GM12801 (cell line): ENCODE data around the gene ANO2.

Experiments used
- TF ChIP-seq, protein P1 (sequence below): IDR thresholded peaks from one replicate; pipeline ENCODE4 v1.5.1; 2011; ENCODE audit warnings: control low read depth; ENCODE audit not compliant: insufficient read length; ENCODE audit errors: extremely low read depth

Gene ANO2

DNA sequence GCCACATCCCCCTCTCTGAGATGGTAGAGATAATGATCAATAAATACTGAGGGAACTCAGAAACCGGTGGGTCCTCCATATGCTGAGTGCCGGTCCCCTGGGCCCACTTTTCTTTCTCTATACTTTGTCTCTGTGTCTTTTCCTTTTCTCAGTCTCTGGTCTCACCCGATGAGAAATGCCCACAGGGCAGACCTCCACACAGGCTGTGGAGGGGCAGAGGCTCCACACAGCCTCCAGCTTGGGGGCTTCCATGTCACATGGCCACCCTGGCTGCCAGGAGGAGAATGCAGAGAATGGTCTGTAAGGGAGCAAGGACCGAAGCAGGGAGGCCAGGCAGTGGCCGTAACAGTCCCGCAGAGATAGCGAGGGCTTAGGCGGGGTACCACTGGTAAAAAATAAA is 407.3 kb downstream of the ANO2 start:
- TF ChIP-seq, protein P1, sequence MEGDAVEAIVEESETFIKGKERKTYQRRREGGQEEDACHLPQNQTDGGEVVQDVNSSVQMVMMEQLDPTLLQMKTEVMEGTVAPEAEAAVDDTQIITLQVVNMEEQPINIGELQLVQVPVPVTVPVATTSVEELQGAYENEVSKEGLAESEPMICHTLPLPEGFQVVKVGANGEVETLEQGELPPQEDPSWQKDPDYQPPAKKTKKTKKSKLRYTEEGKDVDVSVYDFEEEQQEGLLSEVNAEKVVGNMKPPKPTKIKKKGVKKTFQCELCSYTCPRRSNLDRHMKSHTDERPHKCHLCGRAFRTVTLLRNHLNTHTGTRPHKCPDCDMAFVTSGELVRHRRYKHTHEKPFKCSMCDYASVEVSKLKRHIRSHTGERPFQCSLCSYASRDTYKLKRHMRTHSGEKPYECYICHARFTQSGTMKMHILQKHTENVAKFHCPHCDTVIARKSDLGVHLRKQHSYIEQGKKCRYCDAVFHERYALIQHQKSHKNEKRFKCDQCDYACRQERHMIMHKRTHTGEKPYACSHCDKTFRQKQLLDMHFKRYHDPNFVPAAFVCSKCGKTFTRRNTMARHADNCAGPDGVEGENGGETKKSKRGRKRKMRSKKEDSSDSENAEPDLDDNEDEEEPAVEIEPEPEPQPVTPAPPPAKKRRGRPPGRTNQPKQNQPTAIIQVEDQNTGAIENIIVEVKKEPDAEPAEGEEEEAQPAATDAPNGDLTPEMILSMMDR = no peak

DNA sequence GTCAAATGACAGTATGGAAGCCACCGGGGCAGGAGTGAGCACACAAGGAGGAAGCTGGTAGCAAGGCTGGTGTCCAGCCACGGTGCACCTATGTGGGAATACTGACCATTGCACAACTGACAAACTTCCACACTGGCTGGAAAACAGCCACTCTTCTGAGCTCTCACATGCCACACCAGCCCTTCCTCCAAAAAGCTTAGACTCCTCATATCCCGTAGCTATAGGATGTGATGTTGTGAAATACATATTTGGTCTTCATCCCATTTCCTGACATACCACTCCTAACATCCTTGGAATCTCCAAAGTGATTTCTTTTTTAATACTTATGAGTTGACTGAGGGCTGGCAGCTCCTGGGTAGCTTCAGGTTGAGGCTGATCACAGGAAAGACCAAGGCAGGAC is 409.5 kb downstream of the ANO2 start:
- TF ChIP-seq, protein P1 = no peak

DNA sequence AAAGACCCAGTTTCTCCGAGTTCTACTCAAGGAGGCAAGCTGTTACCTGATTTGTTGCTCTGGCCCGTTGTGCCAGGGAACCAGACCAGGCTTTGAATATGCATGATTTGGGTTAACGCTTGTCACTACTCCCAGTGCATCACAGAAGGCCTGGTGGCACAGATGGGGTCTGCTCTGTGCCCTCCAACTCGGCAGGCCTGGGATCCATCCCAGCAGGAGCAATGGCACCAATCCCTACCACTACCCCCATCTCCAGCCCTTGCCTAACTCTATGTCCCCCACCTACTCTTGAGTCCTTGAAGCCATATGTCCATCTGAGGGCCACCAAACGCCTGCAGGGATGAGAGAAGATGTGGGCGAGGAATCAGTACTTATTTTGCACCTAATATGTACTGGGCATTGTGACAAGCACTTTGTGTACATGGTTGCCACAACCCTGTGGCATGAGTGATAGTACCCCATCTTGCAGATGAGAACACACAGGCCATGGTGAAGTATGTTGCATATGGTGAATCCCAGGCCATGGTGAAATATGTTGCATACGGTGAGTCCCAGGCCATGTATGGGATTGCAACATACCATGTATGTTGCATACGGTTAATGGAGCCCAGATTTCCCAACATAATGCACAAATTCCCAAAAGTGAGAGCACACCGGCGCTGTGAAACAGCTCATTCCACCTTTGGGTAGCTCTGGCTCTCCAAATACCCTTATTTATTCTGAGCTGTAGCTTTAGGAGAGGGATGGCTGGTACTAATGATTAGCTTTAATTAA is 410.4 kb downstream of the ANO2 start:
- TF ChIP-seq, protein P1 = no peak

DNA sequence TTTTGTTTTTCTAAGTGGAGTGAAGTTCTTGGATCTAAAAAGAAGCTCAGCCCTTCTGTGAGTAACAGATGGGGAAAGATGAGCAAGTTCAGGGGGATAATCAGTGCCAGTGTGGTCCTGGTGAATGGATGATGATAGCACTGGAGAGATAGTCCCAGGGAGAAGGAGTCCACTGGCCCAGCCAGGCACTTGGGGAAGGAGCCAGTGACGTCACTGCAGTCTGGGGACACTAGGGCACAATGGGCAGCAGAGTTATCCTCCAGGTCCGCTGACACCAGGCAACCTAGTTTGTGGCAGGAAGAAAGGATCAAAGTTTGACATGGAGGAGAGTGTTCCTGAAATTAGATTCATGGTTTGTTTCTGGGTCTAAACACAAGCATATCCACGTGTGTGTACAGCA is 411.7 kb downstream of the ANO2 start:
- TF ChIP-seq, protein P1 = no peak

DNA sequence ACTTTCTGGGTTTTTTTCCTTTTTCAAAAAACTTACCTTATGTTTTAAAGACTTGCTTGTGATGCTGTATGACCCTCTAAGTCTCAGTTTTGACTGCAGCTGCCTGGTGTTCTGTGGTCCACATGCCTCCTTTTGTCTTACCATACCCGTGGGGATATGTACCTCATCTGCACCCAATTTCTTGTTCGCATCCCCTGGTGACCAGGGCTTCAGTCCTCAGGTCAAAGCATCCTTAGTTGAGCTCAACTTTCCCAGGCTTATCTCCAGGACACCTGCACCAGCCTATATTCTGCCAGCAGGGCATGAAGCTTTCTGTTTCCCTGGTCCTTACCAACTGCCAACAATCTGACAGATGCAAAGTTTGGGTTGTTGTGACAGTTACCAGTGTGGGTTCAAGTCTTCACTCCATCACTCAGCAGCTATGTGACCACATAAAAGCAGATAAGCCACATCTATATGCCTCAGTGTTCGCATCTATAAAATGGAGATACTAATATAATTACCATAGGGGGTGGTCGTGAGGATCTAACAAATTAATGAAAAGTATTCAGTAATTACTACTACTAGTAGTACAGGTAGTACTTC is 419.2 kb downstream of the ANO2 start:
- TF ChIP-seq, protein P1 = no peak

DNA sequence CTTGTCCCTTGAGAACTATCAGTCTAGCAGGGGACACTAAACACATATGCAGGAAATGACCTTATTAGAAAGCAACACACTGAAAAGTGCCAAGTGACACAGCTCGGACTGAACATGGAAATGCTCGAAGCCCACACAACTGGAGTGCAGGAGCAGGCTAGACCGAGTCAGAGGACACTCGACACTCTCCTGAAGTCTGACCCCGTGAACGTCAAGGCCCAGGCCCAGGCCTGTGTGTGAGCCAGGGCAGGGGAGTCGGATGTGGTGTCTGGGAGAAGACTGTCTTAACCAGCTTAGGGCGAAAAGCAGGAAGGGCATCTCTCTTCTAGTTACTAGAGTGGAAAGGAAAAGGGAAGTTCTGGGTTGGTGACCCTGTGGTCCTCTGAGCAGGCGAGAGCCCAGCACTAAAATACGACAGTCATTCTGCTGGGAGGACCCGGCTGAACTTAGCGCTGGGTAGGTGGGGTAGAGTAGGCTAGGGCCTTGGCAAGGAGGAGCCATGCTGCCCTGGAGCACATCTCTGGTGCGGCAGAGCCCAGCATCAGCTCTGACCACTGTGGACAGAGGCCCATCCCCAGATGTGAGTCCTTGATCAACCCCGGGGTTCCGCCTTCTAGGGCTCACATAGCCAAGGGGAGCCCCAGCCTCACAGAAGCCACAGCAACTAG is 420.2 kb downstream of the ANO2 start:
- TF ChIP-seq, protein P1 = no peak

DNA sequence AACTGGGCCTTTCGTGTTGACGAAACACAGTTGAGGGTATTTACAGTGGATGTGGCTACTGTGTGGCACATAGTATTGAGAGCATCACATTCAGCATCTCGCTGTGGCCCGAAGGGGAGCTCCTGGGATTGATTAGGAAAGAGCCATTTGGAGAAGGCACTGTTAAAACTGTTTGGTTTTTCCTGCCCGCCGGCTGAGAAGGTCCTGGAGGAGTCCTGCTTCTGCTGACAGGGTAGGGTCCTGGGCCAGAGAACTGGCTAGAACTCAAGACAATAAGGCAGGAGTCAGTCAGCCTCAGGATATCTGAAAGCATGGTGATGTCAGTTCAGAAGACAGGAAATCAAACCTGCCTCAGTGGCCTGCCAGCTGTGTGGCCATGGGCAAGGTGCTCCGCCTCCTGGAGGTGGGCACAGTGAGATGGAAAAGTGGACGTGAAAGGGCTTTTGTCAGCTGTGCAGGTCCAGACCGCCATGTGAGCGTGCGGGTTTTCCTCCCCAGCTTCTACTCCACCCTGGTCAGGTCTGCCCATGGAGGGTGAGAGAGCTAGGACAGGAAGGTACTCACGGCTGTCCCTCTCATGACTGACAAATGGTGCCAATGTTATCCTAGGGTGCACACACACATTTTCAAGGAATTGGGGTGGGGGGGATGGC is 420.8 kb downstream of the ANO2 start:
- TF ChIP-seq, protein P1 = no peak
